H9 (cell line): ENCODE results near the gene GPC6. TPM values are rescaled to one million over a fixed set of nuclear protein-coding genes. Genes with fewer than 3 reads are reported as not detected.

ENCODE experiments used
- DNase-seq: peaks from one replicate; pipeline ENCODE4 v3.0.0-alpha.2; 2017
- H2AFZ ChIP-seq: one replicate; pipeline ENCODE4 v1.6.1; 2013; ENCODE audit warnings: mild to moderate bottlenecking, low read length, control low read depth, moderate library complexity
- H2AK5ac ChIP-seq: 2 replicates; pipeline ENCODE4 v1.6.1; 2013; ENCODE audit warnings: low read length, control low read depth, mixed read lengths; ENCODE audit not compliant: insufficient read length
- H2BK120ac ChIP-seq: one replicate; pipeline ENCODE4 v1.6.1; 2013; ENCODE audit warnings: low read depth, mild to moderate bottlenecking, low read length, control low read depth, inconsistent platforms; ENCODE audit not compliant: poor library complexity, severe bottlenecking
- H2BK12ac ChIP-seq: 2 replicates; pipeline ENCODE4 v1.6.1; 2013; ENCODE audit warnings: low read length, control low read depth, mixed read lengths, low read depth; ENCODE audit not compliant: insufficient read length
- H2BK15ac ChIP-seq: 2 replicates; pipeline ENCODE4 v1.6.1; 2013; ENCODE audit warnings: low read depth, low read length, control low read depth
- H2BK20ac ChIP-seq: one replicate; pipeline ENCODE4 v1.6.1; 2013; ENCODE audit warnings: low read depth, mild to moderate bottlenecking, low read length, control low read depth, inconsistent platforms; ENCODE audit not compliant: poor library complexity, severe bottlenecking
- H2BK5ac ChIP-seq: 2 replicates; pipeline ENCODE4 v1.6.1; 2013; ENCODE audit warnings: low read length, control low read depth, mixed read lengths; ENCODE audit not compliant: insufficient read length
- H3K14ac ChIP-seq: 2 replicates; pipeline ENCODE4 v1.6.1; 2013; ENCODE audit warnings: low read length, control low read depth; ENCODE audit not compliant: insufficient read depth
- H3K18ac ChIP-seq: 2 replicates; pipeline ENCODE4 v1.6.1; 2013; ENCODE audit warnings: low read depth, mild to moderate bottlenecking, mixed read lengths, low read length, control low read depth; ENCODE audit not compliant: insufficient read length
- H3K23ac ChIP-seq: 2 replicates; pipeline ENCODE4 v1.6.1; 2013; ENCODE audit warnings: low read length, control low read depth, mixed read lengths, low read depth; ENCODE audit not compliant: insufficient read length
- H3K23me2 ChIP-seq: 2 replicates; pipeline ENCODE4 v1.6.1; 2013; ENCODE audit warnings: low read depth, mild to moderate bottlenecking, mixed read lengths, low read length, control low read depth; ENCODE audit not compliant: insufficient read length, poor library complexity, severe bottlenecking
- H3K27ac ChIP-seq: 2 replicates; pipeline ENCODE4 v1.5.1; 2013; ENCODE audit warnings: low read length, control low read depth, mixed read lengths, low read depth; ENCODE audit not compliant: insufficient read length
- H3K27me3 ChIP-seq: 2 replicates; pipeline ENCODE4 v1.6.1; 2013; ENCODE audit warnings: low read length, control low read depth, inconsistent platforms; ENCODE audit not compliant: insufficient read depth
- H3K4ac ChIP-seq: 2 replicates; pipeline ENCODE4 v1.6.1; 2013; ENCODE audit warnings: low read depth, mild to moderate bottlenecking, control low read depth, inconsistent platforms, low read length, moderate library complexity
- H3K4me1 ChIP-seq: 2 replicates; pipeline ENCODE4 v1.6.1; 2013; ENCODE audit warnings: low read length, control low read depth, inconsistent platforms; ENCODE audit not compliant: insufficient read depth
- H3K4me2 ChIP-seq: 2 replicates; pipeline ENCODE4 v1.6.1; 2013; ENCODE audit warnings: low read length, control low read depth, mixed read lengths; ENCODE audit not compliant: insufficient read length, insufficient read depth
- H3K56ac ChIP-seq: 2 replicates; pipeline ENCODE4 v1.6.1; 2013; ENCODE audit warnings: low read depth, mild to moderate bottlenecking, mixed read lengths, low read length, control low read depth; ENCODE audit not compliant: insufficient read length
- H3K79me1 ChIP-seq: 2 replicates; pipeline ENCODE4 v1.6.1; 2013; ENCODE audit warnings: low read depth, mild to moderate bottlenecking, moderate library complexity, low read length, control low read depth, inconsistent platforms; ENCODE audit not compliant: insufficient read depth, poor library complexity, severe bottlenecking
- H3K79me2 ChIP-seq: 2 replicates; pipeline ENCODE4 v1.6.1; 2013; ENCODE audit warnings: low read length, control low read depth, inconsistent platforms; ENCODE audit not compliant: insufficient read depth
- H3K9ac ChIP-seq: 2 replicates; pipeline ENCODE4 v1.6.1; 2013; ENCODE audit warnings: low read length, control low read depth, mixed read lengths; ENCODE audit not compliant: insufficient read length; ENCODE audit errors: extremely low read depth
- H3K9me3 ChIP-seq: one replicate; pipeline ENCODE4 v1.6.1; 2013; ENCODE audit warnings: low read depth, low read length, inconsistent platforms; ENCODE audit not compliant: control insufficient read depth
- H3T11ph ChIP-seq: one replicate; pipeline ENCODE4 v1.6.1; 2013; ENCODE audit warnings: mild to moderate bottlenecking, low read length, control low read depth, inconsistent platforms
- H4K20me1 ChIP-seq: one replicate; pipeline ENCODE4 v1.6.1; 2013; ENCODE audit not compliant: control insufficient read depth, insufficient read length, insufficient read depth
- H4K5ac ChIP-seq: 2 replicates; pipeline ENCODE4 v1.6.1; 2013; ENCODE audit warnings: low read depth, mild to moderate bottlenecking, mixed read lengths, low read length, control low read depth; ENCODE audit not compliant: insufficient read length
- H4K8ac ChIP-seq: replicated peaks from 2 replicates; pipeline ENCODE4 v1.6.1; 2013; ENCODE audit warnings: low read length, control low read depth, mixed read lengths, low read depth; ENCODE audit not compliant: insufficient read length
- H4K91ac ChIP-seq: 2 replicates; pipeline ENCODE4 v1.6.1; 2013; ENCODE audit warnings: low read depth, mild to moderate bottlenecking, moderate library complexity, mixed read lengths, low read length, control low read depth; ENCODE audit not compliant: insufficient read length
- H3K27ac Mint-ChIP-seq, 3 experiments: 2 replicates in 2 of 3; 3 replicates in 1 of 3; pipeline ENCODE4 v1.8.0; 2020 to 2021; ENCODE audit warnings: mixed read lengths in 3 of 3, mild to moderate bottlenecking in 1 of 3, moderate library complexity in 1 of 3
- H3K27me3 Mint-ChIP-seq: 2 replicates; pipeline ENCODE4 v1.8.0; 2021; ENCODE audit warnings: low read depth, mild to moderate bottlenecking, moderate library complexity, mixed read lengths
- H3K36me3 Mint-ChIP-seq, 3 experiments: 2 replicates in 2 of 3; 3 replicates in 1 of 3; pipeline ENCODE4 v1.8.0; 2020 to 2021; ENCODE audit warnings: low read depth in 3 of 3, mixed read lengths in 3 of 3; ENCODE audit not compliant: insufficient read depth in 1 of 3
- H3K4me1 Mint-ChIP-seq, 2 experiments: 2 replicates each; pipeline ENCODE4 v1.8.0; 2020; ENCODE audit warnings: mixed read lengths in 2 of 2
- H3K4me3 Mint-ChIP-seq, 2 experiments: 2 replicates in 1 of 2; 3 replicates in 1 of 2; pipeline ENCODE4 v1.8.0; 2020 to 2021; ENCODE audit warnings: mild to moderate bottlenecking in 2 of 2, mixed read lengths in 2 of 2, moderate library complexity in 1 of 2
- H3K9me3 Mint-ChIP-seq, 2 experiments: 2 replicates in 1 of 2; 3 replicates in 1 of 2; pipeline ENCODE4 v1.8.0; 2020; ENCODE audit warnings: mild to moderate bottlenecking in 2 of 2, mixed read lengths in 2 of 2, moderate library complexity in 1 of 2
- CTCF ChIP-seq: fragments of 200-600 bp; sonication (generic); conservative IDR thresholded peaks from 3 replicates; pipeline ENCODE4 v1.8.0; 2021; ENCODE audit warnings: antibody characterized with exemption, mild to moderate bottlenecking
- WGBS: extraction: QIAGEN DNeasy Blood & Tissue Kit; methylation state at CpG from one replicate; pipeline ENCODE4 v1.1.7; 2013; ENCODE audit warnings: missing lambda C conversion rate, low lambda C conversion rate, mixed read lengths; ENCODE audit not compliant: insufficient read length; ENCODE audit errors: extremely low coverage; 5-methylcytosine and 5-hydroxymethylcytosine counted together
- total RNA-seq: library from RNA; stranded (reverse); gene quantifications from 2 replicates; pipeline ENCODE4 v1.2.1, GENCODE V29; 2021

Gene GPC6
- total RNA-seq, 1 experiment from 2014 or later: 15.6 TPM

DNA sequence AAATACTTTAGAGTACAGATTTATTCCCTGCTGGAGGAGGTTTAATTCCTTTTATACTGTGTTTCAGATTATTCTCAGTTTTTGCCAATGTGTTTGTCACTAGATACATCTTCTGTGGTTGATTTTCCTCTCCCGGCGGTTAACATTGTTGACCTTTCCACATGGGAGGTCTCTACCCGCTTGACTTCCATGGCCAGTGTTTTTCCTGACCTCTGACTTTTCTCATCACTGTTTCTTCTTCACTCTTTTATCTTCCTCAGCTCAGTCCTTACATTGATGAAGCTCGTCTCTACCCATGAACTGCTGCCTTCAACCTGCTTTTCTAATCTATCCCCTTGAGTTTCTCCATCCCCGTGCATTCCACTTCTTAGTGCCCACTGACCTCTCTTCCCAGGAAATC lies 517.4 kb downstream of the GPC6 start:
- Histone ChIP-seq H3K23me2 (no peaks in the 10 kb centered on the region), H3K4ac (no peak overlapping the region), H3K9me3 (no peaks in the 10 kb centered on the region), H2AK5ac (no peak overlapping the region), H3K14ac (no peak overlapping the region), H3K18ac (no peak overlapping the region), H3K27me3 (no peaks in the 10 kb centered on the region), H4K20me1 (no peaks in the 10 kb centered on the region), H2BK20ac (no peak overlapping the region), H3K4me2 (no peak overlapping the region), H3K79me1 (no peaks in the 10 kb centered on the region), H2BK15ac (no peak overlapping the region), H2BK120ac (no peak overlapping the region), H3K23ac (no peak overlapping the region), H4K91ac (no peak overlapping the region), H3K27ac (no peak overlapping the region), H3K79me2 (no peaks in the 10 kb centered on the region), H3K4me1 (peaks cover 2% of the 10 kb centered on the region; the same call in 1 of the 2 replicates), H3K56ac (no peak overlapping the region), H2AFZ (no peak overlapping the region), H2BK12ac (no peak overlapping the region), H2BK5ac (no peak overlapping the region), H4K8ac (no peak overlapping the region), H4K5ac (no peak overlapping the region), H3K9ac (no peak overlapping the region), H3T11ph (no peak overlapping the region)
- TF ChIP-seq CTCF: no peak
- Mint-ChIP-seq H3K4me1 (peaks cover 13 to 14% of the 10 kb centered on the region in 2 experiments), H3K27me3 (no peaks in the 10 kb centered on the region), H3K27ac (no peak overlapping the region), H3K9me3 (peaks cover 2 to 5% of the 10 kb centered on the region in 2 experiments; a peak in 1 of 5 replicates), H3K4me3 (no peak overlapping the region), H3K36me3 (peaks cover 0 to 7% (median 0%) of the 10 kb centered on the region in 3 experiments; a peak in 2 of 7 replicates)
- no peak for DNase-seq
- no CpG with 5 or more reads among the region's 5 CpGs for WGBS
